Measurements from ENCODE around the gene HBA1.
"Not testable (repeated sequence)": the region's sequence is repeated elsewhere in the genome, so short reads cannot be mapped to it uniquely, and the experiment has no call there.

Gene HBA1

DNA sequence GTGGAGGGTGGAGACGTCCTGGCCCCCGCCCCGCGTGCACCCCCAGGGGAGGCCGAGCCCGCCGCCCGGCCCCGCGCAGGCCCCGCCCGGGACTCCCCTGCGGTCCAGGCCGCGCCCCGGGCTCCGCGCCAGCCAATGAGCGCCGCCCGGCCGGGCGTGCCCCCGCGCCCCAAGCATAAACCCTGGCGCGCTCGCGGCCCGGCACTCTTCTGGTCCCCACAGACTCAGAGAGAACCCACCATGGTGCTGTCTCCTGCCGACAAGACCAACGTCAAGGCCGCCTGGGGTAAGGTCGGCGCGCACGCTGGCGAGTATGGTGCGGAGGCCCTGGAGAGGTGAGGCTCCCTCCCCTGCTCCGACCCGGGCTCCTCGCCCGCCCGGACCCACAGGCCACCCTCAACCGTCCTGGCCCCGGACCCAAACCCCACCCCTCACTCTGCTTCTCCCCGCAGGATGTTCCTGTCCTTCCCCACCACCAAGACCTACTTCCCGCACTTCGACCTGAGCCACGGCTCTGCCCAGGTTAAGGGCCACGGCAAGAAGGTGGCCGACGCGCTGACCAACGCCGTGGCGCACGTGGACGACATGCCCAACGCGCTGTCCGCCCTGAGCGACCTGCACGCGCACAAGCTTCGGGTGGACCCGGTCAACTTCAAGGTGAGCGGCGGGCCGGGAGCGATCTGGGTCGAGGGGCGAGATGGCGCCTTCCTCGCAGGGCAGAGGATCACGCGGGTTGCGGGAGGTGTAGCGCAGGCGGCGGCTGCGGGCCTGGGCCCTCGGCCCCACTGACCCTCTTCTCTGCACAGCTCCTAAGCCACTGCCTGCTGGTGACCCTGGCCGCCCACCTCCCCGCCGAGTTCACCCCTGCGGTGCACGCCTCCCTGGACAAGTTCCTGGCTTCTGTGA is at the start of gene HBA1:
HBA1 (plus strand) TSS at position 204 of the 906 bp plus-strand sequence; CDS start at position 241, 37 bp downstream.
- not testable (repeated sequence) for DNase-seq

DNA sequence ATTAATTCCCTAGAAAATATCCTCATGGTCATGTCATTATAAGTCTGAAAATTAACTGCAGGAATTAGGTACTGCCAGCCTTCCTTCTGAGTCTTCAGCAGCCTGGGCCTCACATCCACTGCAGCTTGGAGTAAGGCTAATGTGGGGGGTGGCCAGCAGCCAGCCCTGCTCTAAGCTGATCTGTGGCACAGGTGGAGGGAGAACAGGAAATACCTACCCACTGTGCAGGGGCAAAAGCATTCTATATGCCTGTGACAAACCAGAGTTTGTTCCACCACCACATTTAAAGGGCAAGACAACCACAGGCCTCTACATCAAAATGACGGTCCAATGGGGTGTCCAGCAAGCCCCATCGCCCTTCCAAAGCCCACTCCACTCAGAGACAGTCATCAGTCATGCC is 47.4 kb upstream of the HBA1 start:
- DNase-seq = no peak

DNA sequence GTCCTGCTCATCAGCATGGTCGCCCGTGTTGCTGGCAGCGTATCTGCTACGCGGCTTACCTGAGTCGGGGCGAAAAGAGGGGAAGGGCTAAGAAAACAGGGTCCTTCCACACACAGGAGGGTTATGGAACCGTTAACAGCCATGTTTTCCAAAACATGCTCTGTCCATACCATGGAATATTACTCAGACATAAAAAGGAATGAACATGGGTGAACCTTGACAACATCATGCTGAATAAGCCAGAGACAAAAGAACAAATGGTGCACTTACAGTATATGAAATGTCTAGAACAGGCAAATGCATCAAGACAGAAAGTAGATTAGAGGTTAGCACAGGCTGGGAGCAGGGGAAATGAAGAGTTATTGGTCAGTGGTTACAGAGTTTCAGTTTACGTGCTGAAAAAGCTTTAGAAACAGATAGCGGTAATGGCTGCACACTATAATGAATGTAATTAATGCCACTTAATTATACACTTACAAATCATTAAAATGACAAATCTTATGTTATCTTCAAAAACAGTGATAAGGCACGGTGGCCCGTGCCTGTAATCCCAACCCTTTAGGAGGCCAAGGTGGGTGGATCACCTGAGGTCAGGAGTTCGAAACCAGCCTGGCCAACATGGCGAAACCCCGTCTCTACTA is 45.8 kb upstream of the HBA1 start:
- no peak for DNase-seq

DNA sequence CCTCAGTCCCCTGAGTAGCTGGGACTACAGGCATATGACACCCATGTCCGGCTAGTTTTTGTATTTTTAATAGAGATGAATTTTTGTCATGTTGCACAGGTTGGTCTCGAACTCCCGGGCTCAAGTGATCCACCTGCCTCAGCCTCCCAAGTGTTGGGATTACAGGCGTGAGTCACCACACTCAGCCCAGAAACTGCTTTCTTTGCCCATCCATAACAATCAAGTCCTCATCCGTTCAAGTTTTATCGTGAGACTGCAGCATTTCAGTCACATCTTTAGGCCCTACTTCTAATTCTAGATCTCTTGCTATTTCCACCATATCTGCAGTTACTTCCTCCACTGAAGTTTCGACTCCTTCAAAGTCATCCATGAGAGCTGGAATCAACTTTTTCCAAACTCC is 44.4 kb upstream of the HBA1 start:
- DNase-seq = no peak

GRCh38 chr16:133716-134115 is 42.8 kb upstream of the HBA1 start:
- no peak for DNase-seq

DNA sequence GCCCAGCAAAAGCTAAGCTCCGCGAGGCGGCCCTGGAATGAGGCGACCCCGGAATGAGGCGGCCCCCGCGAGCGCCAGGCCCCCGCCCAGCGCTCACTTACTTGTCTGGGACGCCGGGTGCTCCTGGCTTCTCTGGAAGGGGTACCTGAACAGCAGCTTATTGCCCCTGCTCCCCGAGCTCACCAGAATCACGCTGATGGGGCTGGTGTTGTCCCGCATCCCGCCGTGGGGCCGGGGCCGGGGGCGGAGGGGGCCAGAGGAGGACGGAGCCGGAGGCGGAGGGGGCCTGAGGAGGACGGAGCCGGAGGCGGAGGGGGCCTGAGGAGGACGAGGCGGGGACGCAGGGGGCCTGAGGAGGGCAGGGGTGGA is 38.4 kb upstream of the HBA1 start:
- DNase-seq = peak; percentile 38

DNA sequence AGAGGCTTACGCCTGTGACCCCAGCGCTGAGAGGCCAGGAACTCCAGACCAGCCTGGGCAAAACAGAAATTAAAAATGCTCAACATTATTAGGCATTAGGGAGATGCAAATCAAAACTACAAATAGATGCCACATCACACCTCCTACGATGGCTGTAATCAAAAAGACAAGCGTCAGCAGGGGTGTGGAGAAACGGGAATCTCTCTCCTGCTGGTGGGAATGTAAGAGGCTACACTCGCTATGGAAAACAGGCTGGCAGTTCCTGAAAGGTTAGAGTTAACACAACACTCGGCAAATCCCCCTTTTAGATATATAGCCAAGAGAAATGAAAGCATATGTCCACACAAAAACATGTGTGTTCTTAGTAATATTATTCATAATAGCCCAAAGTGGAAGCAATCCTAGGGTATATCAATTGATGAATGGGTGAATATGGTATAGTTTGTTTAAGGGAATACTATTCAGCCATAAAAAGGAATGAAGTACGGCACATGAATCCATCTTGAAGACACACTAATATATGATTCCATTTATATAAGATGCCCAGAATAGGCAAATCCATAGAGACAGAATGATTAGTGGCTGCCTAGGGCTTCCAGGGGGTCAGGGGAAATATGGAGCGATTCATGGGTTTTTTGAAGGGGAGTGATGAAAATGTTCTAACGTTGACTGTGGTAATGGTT is 36.2 kb upstream of the HBA1 start:
- DNase-seq = no peak

GRCh38 chr16:142405-142967 is 34.0 kb upstream of the HBA1 start:
- no peak for DNase-seq

- DNase-seq = no peak
Observed at GRCh38 chr16:143047-143446, 33.4 kb upstream of the HBA1 start.

DNA sequence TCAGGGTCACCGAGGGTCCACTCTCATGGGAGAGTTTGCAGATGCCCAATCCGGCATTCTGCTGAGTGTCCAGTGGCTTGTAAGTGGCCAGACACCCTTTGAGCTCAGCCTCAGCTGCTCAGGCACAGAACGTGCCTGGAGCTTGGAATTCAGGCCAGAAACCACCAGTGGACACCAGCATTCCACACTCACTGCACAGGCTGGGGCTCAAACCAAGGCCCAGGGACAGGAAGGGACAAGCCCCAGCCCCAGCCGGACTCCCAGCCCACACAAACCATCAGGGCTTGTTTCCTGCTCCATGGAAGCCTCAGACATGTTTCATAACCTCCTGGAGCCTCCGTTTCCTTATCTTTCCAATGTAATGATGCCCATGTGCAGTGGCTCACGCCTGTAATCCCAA is 33.0 kb upstream of the HBA1 start:
- no peak for DNase-seq

DNA sequence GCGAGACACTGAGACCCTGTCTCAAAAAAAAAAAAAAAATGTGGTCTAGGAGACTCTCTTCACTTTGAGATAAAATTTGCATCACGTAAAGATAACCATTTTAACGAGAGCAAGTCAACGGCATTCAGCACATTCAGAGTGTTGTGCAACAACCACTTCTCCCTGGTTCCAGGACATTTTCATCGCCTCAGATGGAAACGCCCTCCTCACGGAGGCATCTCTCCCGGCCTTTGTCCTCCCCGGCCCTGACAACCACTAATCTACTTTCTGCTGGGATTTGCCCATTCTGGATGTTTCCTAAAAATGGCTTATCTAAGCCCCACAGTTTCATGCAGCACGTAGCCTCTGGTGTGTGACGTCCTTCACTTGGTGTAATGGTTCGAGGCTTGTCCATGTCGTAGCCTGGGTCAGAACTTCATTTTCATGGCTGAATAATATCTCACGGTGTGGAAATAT is 31.7 kb upstream of the HBA1 start:
- DNase-seq = no peak

DNA sequence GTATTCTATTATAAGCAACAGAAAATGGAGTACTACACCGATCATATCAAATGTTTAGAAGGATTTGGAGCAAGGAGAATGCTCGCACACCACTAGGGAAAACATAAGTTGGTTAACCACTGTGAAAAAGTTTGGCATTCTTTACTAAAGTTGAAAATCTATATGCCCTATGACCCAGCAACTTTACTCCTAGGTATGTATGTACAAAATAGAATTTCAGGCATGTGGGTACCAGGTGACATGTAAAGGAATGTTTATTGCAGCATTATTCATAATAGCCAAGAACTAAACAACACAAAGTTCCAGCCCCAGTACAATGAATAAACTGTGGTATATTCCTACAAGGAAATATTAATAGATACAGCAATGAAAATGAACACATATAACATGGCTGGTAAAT is 29.8 kb upstream of the HBA1 start:
- DNase-seq = no peak

DNA sequence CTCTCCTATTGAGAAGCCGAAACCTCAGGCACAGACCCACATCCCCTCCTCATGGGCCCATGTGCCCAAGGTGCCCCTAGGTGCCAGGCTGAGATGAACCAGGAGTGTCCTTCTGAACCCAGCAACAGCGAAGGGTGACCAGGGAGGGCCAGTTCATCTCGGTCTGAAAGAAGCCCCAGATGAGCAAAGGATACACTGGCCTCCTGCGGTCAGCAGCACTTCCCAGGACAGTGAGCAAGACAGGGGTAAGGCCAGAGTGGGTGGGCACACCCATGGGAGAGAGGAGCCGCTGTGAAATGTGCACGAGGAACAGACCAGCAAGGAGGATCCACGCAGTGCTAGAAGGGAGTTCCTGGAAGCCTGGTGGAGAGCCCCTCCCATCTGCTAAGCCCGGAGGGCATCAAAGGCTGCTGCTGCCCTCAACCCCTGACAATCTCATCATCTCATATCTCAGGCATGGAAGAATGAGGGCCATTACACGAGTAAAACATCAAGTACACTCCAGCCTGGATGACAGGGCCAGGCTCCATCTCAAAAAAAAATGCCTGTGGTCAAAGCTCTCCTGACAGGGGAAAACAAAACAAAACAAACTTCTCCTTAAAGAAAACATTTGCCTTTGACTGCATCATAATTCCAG is 27.3 kb upstream of the HBA1 start:
- no peak for DNase-seq

GRCh38 chr16:152141-153128 is 24.0 kb upstream of the HBA1 start, which contains the start of gene HBZ:
TSS of gene HBZ (plus strand) at chr16:152644. CDS start at chr16:152910, 266 bp downstream.
- DNase-seq = no peak

GRCh38 chr16:153129-153521 is 23.4 kb upstream of the HBA1 start:
- not testable (repeated sequence) for DNase-seq

GRCh38 chr16:153550-154216 is 22.8 kb upstream of the HBA1 start:
- DNase-seq = not testable (repeated sequence)

DNA sequence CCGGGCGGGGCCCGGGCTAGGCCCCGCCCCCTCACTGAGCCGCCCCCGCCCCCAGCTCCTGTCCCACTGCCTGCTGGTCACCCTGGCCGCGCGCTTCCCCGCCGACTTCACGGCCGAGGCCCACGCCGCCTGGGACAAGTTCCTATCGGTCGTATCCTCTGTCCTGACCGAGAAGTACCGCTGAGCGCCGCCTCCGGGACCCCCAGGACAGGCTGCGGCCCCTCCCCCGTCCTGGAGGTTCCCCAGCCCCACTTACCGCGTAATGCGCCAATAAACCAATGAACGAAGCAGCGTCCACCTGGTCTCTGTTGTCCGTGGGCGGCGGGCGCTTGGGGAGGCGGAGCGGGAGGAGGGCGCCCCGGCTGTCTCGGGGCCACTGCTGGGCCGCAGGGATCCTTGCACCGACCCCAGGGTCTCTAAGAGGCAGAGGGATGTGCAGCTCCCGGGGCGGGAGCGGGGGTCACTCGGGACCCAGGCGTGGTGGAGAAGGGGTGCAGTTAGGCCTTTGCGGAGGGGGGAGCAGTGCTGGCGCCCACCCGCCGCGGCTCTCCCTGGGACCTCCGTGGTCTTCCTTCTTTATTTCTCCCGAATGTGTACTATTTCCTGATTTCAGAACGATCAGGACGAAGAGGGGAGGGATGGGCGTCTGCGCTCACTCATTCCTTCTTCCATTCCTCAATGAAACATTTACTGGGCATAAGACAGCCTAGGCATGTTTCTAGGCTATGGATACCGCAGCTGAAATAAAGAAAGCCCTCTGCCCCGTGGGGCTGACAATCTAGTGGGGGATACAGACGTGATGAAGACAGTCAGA is 22.1 kb upstream of the HBA1 start:
- DNase-seq = peak; percentile 17

- DNase-seq = no peak
Observed at GRCh38 chr16:155031-155398, 21.5 kb upstream of the HBA1 start.

GRCh38 chr16:159136-159849 is 17.2 kb upstream of the HBA1 start:
- DNase-seq = no peak
